Measurements from ENCODE around the gene OTOG.

OTOG gene

GRCh38 chr11:17518366-17518765 lies 28.7 kb upstream of the OTOG start:
- no peak for DNase-seq (ENCODE audit: extremely low read depth, insufficient read length)
- TF ChIP-seq CTCF (IDR thresholded peaks at IDR 0.05; ENCODE audit: insufficient read depth, low read length, poor library complexity, severe bottlenecking), result no peak
- no peak overlapping the region for H3K4me3 ChIP-seq (replicated peaks; ENCODE audit: low read depth, low read length)
- no peaks in the 10 kb centered on the region for H3K36me3 ChIP-seq (ENCODE audit: control insufficient read depth, insufficient read depth, low read length)
- peaks cover 2% of the 10 kb centered on the region; the same call in 1 of the 2 replicates for H3K27me3 ChIP-seq (replicated peaks; ENCODE audit: control insufficient read depth, insufficient read depth, low read length)

- peaks cover 2% of the 10 kb centered on the region; the same call in 1 of the 2 replicates for H3K27me3 ChIP-seq (replicated peaks; ENCODE audit: control insufficient read depth, insufficient read depth, low read length)
- no peaks in the 10 kb centered on the region for H3K36me3 ChIP-seq (ENCODE audit: control insufficient read depth, insufficient read depth, low read length)
- no peak for DNase-seq (ENCODE audit: extremely low read depth, insufficient read length)
- no peak overlapping the region for H3K4me3 ChIP-seq (replicated peaks; ENCODE audit: low read depth, low read length)
- no peak for TF ChIP-seq CTCF (IDR thresholded peaks at IDR 0.05; ENCODE audit: insufficient read depth, low read length, poor library complexity, severe bottlenecking)
Observed at GRCh38 chr11:17519061-17519885, 27.8 kb upstream of the OTOG start.

- no peak for TF ChIP-seq CTCF (IDR thresholded peaks at IDR 0.05; ENCODE audit: insufficient read depth, low read length, poor library complexity, severe bottlenecking)
- peaks cover under 1% of the 10 kb centered on the region; the same call in 1 of the 2 replicates for H3K27me3 ChIP-seq (replicated peaks; ENCODE audit: control insufficient read depth, insufficient read depth, low read length)
- no peak for DNase-seq (ENCODE audit: extremely low read depth, insufficient read length)
- H3K4me3 ChIP-seq (replicated peaks; ENCODE audit: low read depth, low read length), result no peak overlapping the region
- H3K36me3 ChIP-seq (ENCODE audit: control insufficient read depth, insufficient read depth, low read length), result no peaks in the 10 kb centered on the region
Observed at GRCh38 chr11:17521106-17521900, 25.8 kb upstream of the OTOG start.

GRCh38 chr11:17522655-17523054 lies 24.4 kb upstream of the OTOG start:
- Histone ChIP-seq H3K4me3 (replicated peaks; ENCODE audit: low read depth, low read length) (no peak overlapping the region), H3K27me3 (replicated peaks; ENCODE audit: control insufficient read depth, insufficient read depth, low read length) (peaks cover under 1% of the 10 kb centered on the region; the same call in 1 of the 2 replicates), H3K36me3 (ENCODE audit: control insufficient read depth, insufficient read depth, low read length) (no peaks in the 10 kb centered on the region)
- DNase-seq (ENCODE audit: extremely low read depth, insufficient read length), result no peak
- TF ChIP-seq CTCF (IDR thresholded peaks at IDR 0.05; ENCODE audit: insufficient read depth, low read length, poor library complexity, severe bottlenecking), result no peak

- Histone ChIP-seq H3K4me3 (replicated peaks; ENCODE audit: low read depth, low read length) (no peak overlapping the region), H3K27me3 (replicated peaks; ENCODE audit: control insufficient read depth, insufficient read depth, low read length) (peaks cover 2% of the 10 kb centered on the region; the same call in 1 of the 2 replicates)
- no peak for TF ChIP-seq CTCF (IDR thresholded peaks at IDR 0.05; ENCODE audit: insufficient read depth, low read length, poor library complexity, severe bottlenecking)
Observed at GRCh38 chr11:17524221-17524620, 22.8 kb upstream of the OTOG start.

More at GRCh38 chr11:17524221-17524620, 22.8 kb upstream of the OTOG start:
- H3K36me3 ChIP-seq (ENCODE audit: control insufficient read depth, insufficient read depth, low read length), result no peaks in the 10 kb centered on the region
- no peak for DNase-seq (ENCODE audit: extremely low read depth, insufficient read length)
